ACC112 (cell line): ENCODE measurements around the gene FLT1.

Experiments used
- H2AFZ ChIP-seq: fragments of 200-600 bp; sonication (generic); one replicate; pipeline ENCODE4 v1.6.0; 2017; ENCODE audit warnings: antibody characterized with exemption, low read length; ENCODE audit not compliant: unreplicated experiment
- H3K27ac ChIP-seq: fragments of 200-600 bp; sonication (generic); 2 replicates; pipeline ENCODE4 v1.5.1; 2014; ENCODE audit warnings: low read depth, mild to moderate bottlenecking, antibody characterized with exemption, low read length, moderate library complexity
- H3K27me3 ChIP-seq: fragments of 200-600 bp; sonication (generic); 2 replicates; pipeline ENCODE4 v1.6.1; 2014; ENCODE audit warnings: mild to moderate bottlenecking, antibody characterized with exemption, low read length, moderate library complexity, mixed read lengths; ENCODE audit not compliant: insufficient read depth
- H3K36me3 ChIP-seq: fragments of 200-600 bp; sonication (generic); 2 replicates; pipeline ENCODE4 v1.6.1; 2016; ENCODE audit warnings: mild to moderate bottlenecking, antibody characterized with exemption, low read length, moderate library complexity, mixed read lengths; ENCODE audit not compliant: insufficient read depth
- H3K4me1 ChIP-seq: fragments of 200-600 bp; sonication (generic); one replicate; pipeline ENCODE4 v1.6.1; 2016; ENCODE audit warnings: low read length, mixed read lengths; ENCODE audit not compliant: insufficient read depth, unreplicated experiment, control insufficient read depth
- H3K4me3 ChIP-seq: fragments of 200-600 bp; sonication (generic); 2 replicates; pipeline ENCODE4 v1.5.1; 2014; ENCODE audit warnings: mild to moderate bottlenecking, low read depth, low read length
- H3K79me2 ChIP-seq: fragments of 200-600 bp; sonication (generic); one replicate; pipeline ENCODE4 v1.6.0; 2016; ENCODE audit warnings: low read length; ENCODE audit not compliant: control insufficient read depth, unreplicated experiment, insufficient read depth

The FLT1 gene

DNA sequence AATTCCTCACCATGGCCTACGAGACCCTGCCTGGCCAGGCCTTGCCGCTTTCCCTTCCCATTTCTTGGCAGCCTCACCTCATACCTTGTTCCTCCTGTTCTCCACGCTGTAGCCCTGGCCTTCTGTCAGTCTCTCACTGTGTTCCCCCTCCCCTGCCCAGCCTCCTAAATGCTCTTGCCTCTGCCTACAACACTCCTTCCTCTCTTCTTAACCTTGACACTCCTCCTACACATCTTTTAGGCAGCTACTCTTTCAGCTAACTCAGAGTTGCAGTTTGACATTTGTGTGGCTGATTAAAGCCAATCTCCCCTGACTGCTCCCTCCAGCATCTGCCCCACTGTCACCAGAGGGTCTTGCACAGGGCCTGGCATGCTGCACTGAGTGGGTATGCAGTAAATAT, 150.8 kb downstream of the FLT1 start:
- H2AFZ ChIP-seq = no peak overlapping the region
- H3K27me3 ChIP-seq = no peaks in the 10 kb centered on the region
- no peaks in the 10 kb centered on the region for H3K79me2 ChIP-seq
- H3K27ac ChIP-seq = no peak overlapping the region
- H3K36me3 ChIP-seq = no peaks in the 10 kb centered on the region
- peaks cover 22% of the 10 kb centered on the region for H3K4me1 ChIP-seq
- no peak overlapping the region for H3K4me3 ChIP-seq

- Histone ChIP-seq H3K27ac (no peak overlapping the region), H2AFZ (no peak overlapping the region), H3K79me2 (no peaks in the 10 kb centered on the region), H3K36me3 (no peaks in the 10 kb centered on the region), H3K4me3 (no peak overlapping the region), H3K4me1 (peaks cover 41% of the 10 kb centered on the region), H3K27me3 (no peaks in the 10 kb centered on the region)
These were observed 152.7 kb downstream of the FLT1 start for GRCh38 chr13:28342251-28342650.

- Histone ChIP-seq H3K4me1 (peaks cover 43% of the 10 kb centered on the region), H3K27ac (peak overlapping the region; percentile 8; the same call in 1 of the 2 replicates), H2AFZ (no peak overlapping the region), H3K4me3 (no peak overlapping the region), H3K27me3 (no peaks in the 10 kb centered on the region), H3K79me2 (no peaks in the 10 kb centered on the region), H3K36me3 (no peaks in the 10 kb centered on the region)
These were observed 154.6 kb downstream of the FLT1 start for GRCh38 chr13:28340272-28340793.

- Histone ChIP-seq H3K4me3 (no peak overlapping the region), H3K79me2 (no peaks in the 10 kb centered on the region), H3K36me3 (no peaks in the 10 kb centered on the region), H3K4me1 (peaks cover 43% of the 10 kb centered on the region), H3K27me3 (no peaks in the 10 kb centered on the region), H2AFZ (no peak overlapping the region), H3K27ac (peak overlapping the region; percentile 7; the same call in 1 of the 2 replicates)
These were observed 155.5 kb downstream of the FLT1 start for GRCh38 chr13:28339419-28339818.

GRCh38 chr13:28338742-28339141, 156.2 kb downstream of the FLT1 start:
- Histone ChIP-seq H3K27me3 (no peaks in the 10 kb centered on the region), H3K27ac (no peak overlapping the region), H3K4me1 (peaks cover 40% of the 10 kb centered on the region), H2AFZ (no peak overlapping the region), H3K36me3 (no peaks in the 10 kb centered on the region), H3K79me2 (no peaks in the 10 kb centered on the region), H3K4me3 (no peak overlapping the region)

- Histone ChIP-seq H3K4me3 (no peak overlapping the region), H3K36me3 (no peaks in the 10 kb centered on the region), H2AFZ (no peak overlapping the region), H3K27ac (peak overlapping the region; percentile 11; the same call in 1 of the 2 replicates), H3K4me1 (peaks cover 40% of the 10 kb centered on the region), H3K27me3 (no peaks in the 10 kb centered on the region), H3K79me2 (no peaks in the 10 kb centered on the region)
These were observed 156.8 kb downstream of the FLT1 start for GRCh38 chr13:28338006-28338574.

DNA sequence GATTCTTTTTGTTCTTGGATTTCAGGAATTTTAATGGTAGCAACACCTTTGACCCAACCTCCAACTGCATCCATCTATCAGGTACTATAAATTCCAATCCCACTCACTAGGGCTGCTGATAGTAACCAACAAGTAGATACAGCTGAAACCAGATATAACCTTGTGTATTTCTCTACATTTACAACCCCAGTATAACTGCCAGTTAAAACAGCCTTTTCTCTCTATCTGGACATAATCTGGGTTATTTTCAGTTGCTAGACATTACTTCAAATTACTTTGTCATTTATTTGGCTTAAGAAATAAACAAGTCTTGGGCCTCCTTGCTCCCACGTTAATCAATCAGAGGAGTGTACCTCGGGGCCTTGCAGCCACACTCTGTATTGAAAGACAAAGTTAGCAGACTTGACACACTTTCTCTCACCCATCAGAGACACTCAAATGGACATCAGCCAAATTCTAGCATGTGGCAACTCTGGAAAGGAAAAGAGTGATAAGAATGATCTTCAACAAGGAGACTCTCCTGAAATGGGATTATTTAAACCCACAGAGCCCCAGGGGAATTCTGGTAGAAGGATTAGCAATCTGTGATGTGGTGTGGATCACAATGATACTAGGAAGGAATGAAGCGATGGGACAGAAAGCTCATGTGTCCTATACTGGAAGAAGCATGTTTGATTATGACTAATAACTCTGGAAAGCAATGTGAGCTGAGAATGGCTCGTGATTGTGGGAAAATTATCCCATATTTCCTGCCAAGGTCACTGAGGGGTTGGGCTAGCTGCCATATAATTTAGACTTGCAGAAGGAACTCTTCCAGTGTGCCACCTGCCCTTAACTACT, 157.5 kb downstream of the FLT1 start:
- no peaks in the 10 kb centered on the region for H3K36me3 ChIP-seq
- H2AFZ ChIP-seq = peak overlapping the region; percentile 8
- no peak overlapping the region for H3K4me3 ChIP-seq
- no peaks in the 10 kb centered on the region for H3K79me2 ChIP-seq
- peak overlapping the region; percentile 42; the same call in 1 of the 2 replicates for H3K27ac ChIP-seq
- H3K4me1 ChIP-seq = peaks cover 40% of the 10 kb centered on the region
- no peaks in the 10 kb centered on the region for H3K27me3 ChIP-seq

DNA sequence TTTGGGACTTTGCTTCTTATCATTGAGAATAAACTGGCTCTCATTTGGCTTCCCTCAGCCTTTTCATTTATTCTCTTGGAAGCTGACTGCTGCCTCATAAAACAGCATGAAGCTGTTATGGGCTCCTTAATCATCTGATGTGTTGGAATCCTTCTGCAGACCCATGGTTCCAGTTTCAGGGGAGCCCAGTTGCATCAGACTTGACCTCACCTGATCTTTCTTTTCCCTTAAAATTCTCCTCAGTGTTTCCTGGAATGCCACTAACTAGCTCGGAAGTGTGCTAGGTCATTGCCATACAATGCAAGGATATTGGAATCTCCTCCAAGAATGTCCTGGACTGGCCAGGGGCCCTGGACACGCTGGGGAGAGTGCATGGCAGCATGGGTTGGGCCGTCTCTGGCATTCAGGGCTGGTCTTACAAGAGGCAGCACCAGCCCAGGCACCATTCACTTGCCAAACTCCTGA, 158.7 kb downstream of the FLT1 start:
- Histone ChIP-seq H3K36me3 (no peaks in the 10 kb centered on the region), H3K27ac (no peak overlapping the region), H3K4me3 (no peak overlapping the region), H3K79me2 (no peaks in the 10 kb centered on the region), H3K27me3 (no peaks in the 10 kb centered on the region), H3K4me1 (peaks cover 40% of the 10 kb centered on the region), H2AFZ (no peak overlapping the region)

DNA sequence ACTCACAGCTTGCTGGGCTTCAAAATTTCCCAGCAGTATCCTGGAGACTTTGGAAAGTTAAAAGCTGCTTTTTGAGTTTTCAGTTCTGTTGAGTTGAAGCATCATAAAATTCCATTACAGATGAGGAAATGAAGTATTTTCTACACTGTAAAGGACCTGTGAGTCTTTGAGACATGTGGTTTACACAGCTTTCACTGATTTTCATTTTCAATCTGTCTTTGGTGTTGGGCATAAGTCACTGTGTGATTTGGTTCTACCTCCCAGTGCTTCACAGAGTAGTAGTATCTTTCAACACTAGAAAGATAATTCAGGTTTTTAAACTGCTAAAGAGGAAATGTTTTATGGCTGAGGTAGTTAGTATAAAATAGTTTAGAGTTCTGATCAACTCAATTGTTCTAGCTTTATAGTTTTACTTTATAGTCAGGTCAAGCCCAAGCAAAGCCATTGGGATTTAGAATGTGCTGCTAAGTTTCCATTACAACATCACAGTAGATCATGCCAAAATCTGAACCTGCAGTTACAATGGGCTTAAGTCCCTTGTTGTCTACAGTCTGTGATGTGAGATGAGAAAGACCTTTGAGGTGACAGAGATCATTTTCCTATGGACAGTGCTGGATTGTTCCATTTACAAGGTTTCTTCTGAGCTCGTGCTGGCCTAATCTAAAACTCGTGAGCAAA, 161.6 kb downstream of the FLT1 start:
- H3K27ac ChIP-seq = no peak overlapping the region
- no peak overlapping the region for H2AFZ ChIP-seq
- no peaks in the 10 kb centered on the region for H3K27me3 ChIP-seq
- peaks cover 27% of the 10 kb centered on the region for H3K4me1 ChIP-seq
- no peaks in the 10 kb centered on the region for H3K36me3 ChIP-seq
- H3K79me2 ChIP-seq = no peaks in the 10 kb centered on the region
- H3K4me3 ChIP-seq = no peak overlapping the region

DNA sequence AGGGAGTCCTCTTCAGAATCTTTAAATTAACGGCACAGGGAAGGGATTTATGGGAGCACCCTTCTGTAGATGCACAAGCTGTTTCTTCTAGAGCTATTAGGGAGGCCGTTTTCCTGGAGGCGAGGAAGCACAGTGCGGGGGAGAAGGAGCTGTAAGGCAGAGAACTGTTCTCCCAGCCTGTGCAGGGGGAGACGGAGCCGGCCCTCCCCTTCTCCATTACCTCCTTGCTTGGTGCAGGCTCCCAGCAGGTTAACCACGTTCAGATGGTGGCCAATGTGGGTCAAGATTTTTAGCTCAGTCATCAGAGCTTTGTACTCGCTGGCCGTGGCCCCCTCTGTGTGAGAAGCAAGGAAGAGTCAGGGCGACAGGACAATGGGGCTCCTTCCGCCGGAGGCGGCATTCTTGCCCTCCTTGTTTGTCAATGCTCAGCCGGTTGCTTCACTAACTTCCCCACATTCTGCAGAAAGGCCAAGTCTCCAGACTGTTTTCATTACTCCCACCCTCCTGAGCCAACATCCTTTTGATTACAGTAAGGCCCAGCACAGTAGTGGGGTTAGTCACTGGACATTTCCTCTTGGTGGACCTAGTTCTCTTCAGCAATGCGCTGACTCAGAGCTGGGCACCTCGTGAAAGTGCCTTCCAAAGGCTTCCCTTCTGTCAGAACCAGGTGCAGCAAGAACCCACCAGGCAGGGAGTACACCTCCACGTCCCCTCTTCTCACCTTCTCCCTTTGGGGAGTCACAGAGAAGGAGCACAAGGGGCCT, 165.4 kb downstream of the FLT1 start:
- no peaks in the 10 kb centered on the region for H3K27me3 ChIP-seq
- H3K4me1 ChIP-seq = peaks cover 22% of the 10 kb centered on the region
- peak overlapping the region; percentile 45; the same call in 1 of the 2 replicates for H3K27ac ChIP-seq
- H2AFZ ChIP-seq = no peak overlapping the region
- H3K79me2 ChIP-seq = no peaks in the 10 kb centered on the region
- H3K4me3 ChIP-seq = no peak overlapping the region
- no peaks in the 10 kb centered on the region for H3K36me3 ChIP-seq
